Liver (tissue), 9 donors: ENCODE data around the gene EXT2. TPM values are rescaled to one million over a fixed set of nuclear protein-coding genes. Genes with fewer than 3 reads are reported as not detected.

Experiments
- DNase-seq: peaks from one replicate; pipeline ENCODE4 v3.0.0-alpha.2; 2017; ENCODE audit warnings: low spot score
- H3K27ac ChIP-seq, 2 donors: one replicate each; pipeline ENCODE4 v1.7.0; 2013; ENCODE audit warnings: inconsistent platforms in 2 of 2, low read length in 2 of 2, control low read depth in 1 of 2, low read depth in 1 of 2, mild to moderate bottlenecking in 1 of 2
- H3K27me3 ChIP-seq, 4 donors: one replicate each; pipeline versions ENCODE4 v1.6.1 to v1.7.0; 2013; ENCODE audit warnings: low read length in 3 of 4, inconsistent platforms in 1 of 4, mild to moderate bottlenecking in 1 of 4, moderate library complexity in 1 of 4; ENCODE audit not compliant: control insufficient read depth in 4 of 4, insufficient read depth in 4 of 4
- H3K36me3 ChIP-seq, 4 donors: one replicate each; pipeline versions ENCODE4 v1.6.1 to v1.7.0; 2013; ENCODE audit warnings: low read length in 3 of 4, mild to moderate bottlenecking in 3 of 4, low read depth in 1 of 4, moderate library complexity in 1 of 4; ENCODE audit not compliant: control insufficient read depth in 4 of 4, insufficient read depth in 3 of 4
- H3K4me1 ChIP-seq, 4 donors: one replicate each; pipeline versions ENCODE4 v1.6.1 to v1.7.0; 2013; ENCODE audit warnings: low read length in 3 of 4, mild to moderate bottlenecking in 3 of 4, moderate library complexity in 1 of 4; ENCODE audit not compliant: control insufficient read depth in 4 of 4, insufficient read depth in 4 of 4
- H3K4me3 ChIP-seq, 3 donors: one replicate each; pipeline versions ENCODE4 v1.6.1 to v1.7.0; 2013; ENCODE audit warnings: low read length in 3 of 3, control low read depth in 1 of 3, low read depth in 1 of 3, mild to moderate bottlenecking in 1 of 3
- H3K9ac ChIP-seq, 2 donors: one replicate each; pipeline ENCODE4 v1.7.0; 2013; ENCODE audit warnings: low read length in 2 of 2, mild to moderate bottlenecking in 2 of 2, moderate library complexity in 2 of 2, control low read depth in 1 of 2, low read depth in 1 of 2
- H3K9me3 ChIP-seq, 4 donors: one replicate each; pipeline versions ENCODE4 v1.6.1 to v1.7.0; 2013; ENCODE audit warnings: low read length in 3 of 4; ENCODE audit not compliant: control insufficient read depth in 4 of 4
- EGR1 ChIP-seq, 2 donors: IDR thresholded peaks; 2 replicates each; pipeline ENCODE4 v1.6.1; 2016 to 2018; ENCODE audit warnings: antibody characterized with exemption in 2 of 2, low read depth in 2 of 2
- FOXA1 ChIP-seq: IDR thresholded peaks from 2 replicates; pipeline ENCODE4 v1.6.1; 2016; ENCODE audit warnings: antibody characterized with exemption
- FOXA2 ChIP-seq: IDR thresholded peaks from 2 replicates; pipeline ENCODE4 v1.6.1; 2016; ENCODE audit warnings: antibody characterized with exemption
- GABPA ChIP-seq, 2 donors: IDR thresholded peaks in 1 of 2; conservative IDR thresholded peaks in 1 of 2; 2 replicates each; pipeline ENCODE4 v1.6.1; 2016; ENCODE audit warnings: antibody characterized with exemption in 2 of 2, mild to moderate bottlenecking in 1 of 2, moderate library complexity in 1 of 2
- HNF4A ChIP-seq, 2 donors: conservative IDR thresholded peaks; 2 replicates each; pipeline ENCODE4 v1.6.1; 2016; ENCODE audit warnings: antibody characterized with exemption in 2 of 2, mild to moderate bottlenecking in 2 of 2
- HNF4G ChIP-seq: IDR thresholded peaks from 2 replicates; pipeline ENCODE4 v1.6.1; 2016; ENCODE audit warnings: antibody characterized with exemption
- MAX ChIP-seq: IDR thresholded peaks from 2 replicates; pipeline ENCODE4 v1.6.1; 2016; ENCODE audit warnings: antibody characterized with exemption
- NR2F2 ChIP-seq: IDR thresholded peaks from 2 replicates; pipeline ENCODE4 v1.6.1; 2016; ENCODE audit warnings: antibody characterized with exemption
- RAD21 ChIP-seq, 2 donors: IDR thresholded peaks; 2 replicates each; pipeline ENCODE4 v1.6.1; 2016; ENCODE audit warnings: antibody characterized with exemption in 2 of 2, mild to moderate bottlenecking in 2 of 2
- RXRA ChIP-seq, 2 donors: IDR thresholded peaks; 2 replicates each; pipeline ENCODE4 v1.6.1; 2017 to 2018; ENCODE audit warnings: antibody characterized with exemption in 2 of 2, mild to moderate bottlenecking in 1 of 2
- TAF1 ChIP-seq: conservative IDR thresholded peaks from 2 replicates; pipeline ENCODE4 v1.6.1; 2016; ENCODE audit warnings: antibody characterized with exemption, mild to moderate bottlenecking
- YY1 ChIP-seq: IDR thresholded peaks from 2 replicates; pipeline ENCODE4 v1.6.1; 2016; ENCODE audit warnings: antibody characterized with exemption, mild to moderate bottlenecking
- ZBTB33 ChIP-seq: IDR thresholded peaks from 2 replicates; pipeline ENCODE4 v1.6.1; 2016; ENCODE audit warnings: antibody characterized with exemption
- WGBS: extraction: QIAGEN DNeasy Blood & Tissue Kit; methylation state at CpG from one replicate; pipeline ENCODE4 v1.1.7; 2013; 5-methylcytosine and 5-hydroxymethylcytosine counted together
- polyA plus RNA-seq, 2 donors: library from polyadenylated mRNA; stranded (reverse) in 1 of 2; unstranded in 1 of 2; fragments of 200-250 nt in 1 of 2; fragments of >200 nt in 1 of 2; fragmentation: Nextera tagmentation in 1 of 2; extraction: Ambion mirVana in 1 of 2; gene quantifications; one replicate each; pipeline versions ENCODE4 v1.2.1 to v1.2.3, GENCODE V29; 2013 to 2015
- total RNA-seq, 2 donors: library from RNA; depleted of rRNA; stranded (reverse); fragments of >200 nt; gene quantifications; one replicate each; pipeline ENCODE4 v1.2.3, GENCODE V29; 2014
- TF ChIP-seq, protein P1 (sequence below): IDR thresholded peaks from 2 replicates; pipeline ENCODE4 v1.6.1; 2016; ENCODE audit warnings: antibody characterized with exemption, mild to moderate bottlenecking
- TF ChIP-seq, protein P2 (sequence below): fragments of 150-350 bp; IDR thresholded peaks from 2 replicates; pipeline ENCODE4 v1.5.1; 2017; ENCODE audit warnings: improper control_type of control experiment, low read depth, low read length; ENCODE audit not compliant: missing input control
- TF ChIP-seq, protein P3 (sequence below): IDR thresholded peaks from 2 replicates; pipeline ENCODE4 v1.6.1; 2016; ENCODE audit warnings: antibody characterized with exemption
- donor health status: healthy.
- donor health status: healthy.
- donor health status: healthy.
- donor health status: healthy.
- donor health status: healthy.

Gene EXT2
- total and polyA plus RNA-seq, 4 donors, result 8.4 to 36.1 (median 29.8) TPM

GRCh38 chr11:44090539-44090938 lies 4.9 kb upstream of the EXT2 start:
- DNase-seq, result no peak
- 87% methylated on average over 1 of the region's 1 CpG for WGBS

GRCh38 chr11:44094260-44094868 lies 1.1 kb upstream of the EXT2 start:
- H3K27ac ChIP-seq, result no peak overlapping the region
- H3K4me3 ChIP-seq, result no peak overlapping the region
- 27% methylated on average over 11 of the region's 11 CpGs for WGBS
- peak; percentile 81 for DNase-seq
- H3K27me3 ChIP-seq, result no peaks in the 10 kb centered on the region
- H3K9me3 ChIP-seq, result no peaks in the 10 kb centered on the region
- peaks cover 0 to 3% (median 0%) of the 10 kb centered on the region in 4 donors for H3K36me3 ChIP-seq
- no peak overlapping the region for H3K9ac ChIP-seq
- TF ChIP-seq, protein P1, sequence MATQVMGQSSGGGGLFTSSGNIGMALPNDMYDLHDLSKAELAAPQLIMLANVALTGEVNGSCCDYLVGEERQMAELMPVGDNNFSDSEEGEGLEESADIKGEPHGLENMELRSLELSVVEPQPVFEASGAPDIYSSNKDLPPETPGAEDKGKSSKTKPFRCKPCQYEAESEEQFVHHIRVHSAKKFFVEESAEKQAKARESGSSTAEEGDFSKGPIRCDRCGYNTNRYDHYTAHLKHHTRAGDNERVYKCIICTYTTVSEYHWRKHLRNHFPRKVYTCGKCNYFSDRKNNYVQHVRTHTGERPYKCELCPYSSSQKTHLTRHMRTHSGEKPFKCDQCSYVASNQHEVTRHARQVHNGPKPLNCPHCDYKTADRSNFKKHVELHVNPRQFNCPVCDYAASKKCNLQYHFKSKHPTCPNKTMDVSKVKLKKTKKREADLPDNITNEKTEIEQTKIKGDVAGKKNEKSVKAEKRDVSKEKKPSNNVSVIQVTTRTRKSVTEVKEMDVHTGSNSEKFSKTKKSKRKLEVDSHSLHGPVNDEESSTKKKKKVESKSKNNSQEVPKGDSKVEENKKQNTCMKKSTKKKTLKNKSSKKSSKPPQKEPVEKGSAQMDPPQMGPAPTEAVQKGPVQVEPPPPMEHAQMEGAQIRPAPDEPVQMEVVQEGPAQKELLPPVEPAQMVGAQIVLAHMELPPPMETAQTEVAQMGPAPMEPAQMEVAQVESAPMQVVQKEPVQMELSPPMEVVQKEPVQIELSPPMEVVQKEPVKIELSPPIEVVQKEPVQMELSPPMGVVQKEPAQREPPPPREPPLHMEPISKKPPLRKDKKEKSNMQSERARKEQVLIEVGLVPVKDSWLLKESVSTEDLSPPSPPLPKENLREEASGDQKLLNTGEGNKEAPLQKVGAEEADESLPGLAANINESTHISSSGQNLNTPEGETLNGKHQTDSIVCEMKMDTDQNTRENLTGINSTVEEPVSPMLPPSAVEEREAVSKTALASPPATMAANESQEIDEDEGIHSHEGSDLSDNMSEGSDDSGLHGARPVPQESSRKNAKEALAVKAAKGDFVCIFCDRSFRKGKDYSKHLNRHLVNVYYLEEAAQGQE, result no peak
- TF ChIP-seq, protein P2, sequence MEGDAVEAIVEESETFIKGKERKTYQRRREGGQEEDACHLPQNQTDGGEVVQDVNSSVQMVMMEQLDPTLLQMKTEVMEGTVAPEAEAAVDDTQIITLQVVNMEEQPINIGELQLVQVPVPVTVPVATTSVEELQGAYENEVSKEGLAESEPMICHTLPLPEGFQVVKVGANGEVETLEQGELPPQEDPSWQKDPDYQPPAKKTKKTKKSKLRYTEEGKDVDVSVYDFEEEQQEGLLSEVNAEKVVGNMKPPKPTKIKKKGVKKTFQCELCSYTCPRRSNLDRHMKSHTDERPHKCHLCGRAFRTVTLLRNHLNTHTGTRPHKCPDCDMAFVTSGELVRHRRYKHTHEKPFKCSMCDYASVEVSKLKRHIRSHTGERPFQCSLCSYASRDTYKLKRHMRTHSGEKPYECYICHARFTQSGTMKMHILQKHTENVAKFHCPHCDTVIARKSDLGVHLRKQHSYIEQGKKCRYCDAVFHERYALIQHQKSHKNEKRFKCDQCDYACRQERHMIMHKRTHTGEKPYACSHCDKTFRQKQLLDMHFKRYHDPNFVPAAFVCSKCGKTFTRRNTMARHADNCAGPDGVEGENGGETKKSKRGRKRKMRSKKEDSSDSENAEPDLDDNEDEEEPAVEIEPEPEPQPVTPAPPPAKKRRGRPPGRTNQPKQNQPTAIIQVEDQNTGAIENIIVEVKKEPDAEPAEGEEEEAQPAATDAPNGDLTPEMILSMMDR, result peak; percentile 74
- TF ChIP-seq ZBTB33 (no peak), RAD21 (IDR thresholded peaks at IDR 0.05) (peak; percentile 85 to 89), FOXA1 (no peak), HNF4G (no peak)
- H3K4me1 ChIP-seq, result peaks cover 0 to 21% (median 8%) of the 10 kb centered on the region in 4 donors

More at GRCh38 chr11:44090539-44090938, 4.9 kb upstream of the EXT2 start:
- Histone ChIP-seq H3K9me3 (no peaks in the 10 kb centered on the region), H3K36me3 (peaks cover 0 to 3% (median under 1%) of the 10 kb centered on the region in 4 donors), H3K27ac (no peak overlapping the region), H3K4me1 (peaks cover 0 to 10% (median 5%) of the 10 kb centered on the region in 4 donors), H3K27me3 (no peaks in the 10 kb centered on the region), H3K4me3 (no peak overlapping the region), H3K9ac (no peak overlapping the region)
- TF ChIP-seq, protein P2, result no peak
- no peak for TF ChIP-seq RAD21 (IDR thresholded peaks at IDR 0.05)
- no peak for TF ChIP-seq RXRA (IDR thresholded peaks at IDR 0.05)
- TF ChIP-seq YY1, result no peak
- TF ChIP-seq, protein P3, sequence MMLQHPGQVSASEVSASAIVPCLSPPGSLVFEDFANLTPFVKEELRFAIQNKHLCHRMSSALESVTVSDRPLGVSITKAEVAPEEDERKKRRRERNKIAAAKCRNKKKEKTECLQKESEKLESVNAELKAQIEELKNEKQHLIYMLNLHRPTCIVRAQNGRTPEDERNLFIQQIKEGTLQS, result no peak
- no peak for TF ChIP-seq FOXA2
- TF ChIP-seq GABPA (IDR thresholded peaks at IDR 0.05 in 1 of 2, conservative IDR thresholded peaks at IDR 0.05 in 1 of 2), result no peak
- no peak for TF ChIP-seq MAX
- no peak for TF ChIP-seq TAF1
- no peak for TF ChIP-seq FOXA1
- TF ChIP-seq, protein P1, result no peak
- TF ChIP-seq HNF4A (conservative IDR thresholded peaks at IDR 0.05), result no peak
- no peak for TF ChIP-seq NR2F2
- TF ChIP-seq EGR1 (IDR thresholded peaks at IDR 0.05; ENCODE audit: low read depth in 2 of 2), result no peak
